ENCODE results near the gene CALML5. TPM values are rescaled to one million over a fixed set of nuclear protein-coding genes. Genes with fewer than 3 reads are reported as not detected.

Gene CALML5
- total RNA-seq, 1 donor from 2014 or later = not detected

- Mint-ChIP-seq H3K36me3 (ENCODE audit: low read depth, unreplicated experiment) (peaks cover 4% of the 10 kb centered on the region), H3K27me3 (ENCODE audit: unreplicated experiment) (peaks cover 12% of the 10 kb centered on the region), H3K4me1 (ENCODE audit: unreplicated experiment) (peaks cover 23% of the 10 kb centered on the region), H3K27ac (ENCODE audit: unreplicated experiment) (no peak overlapping the region), H3K4me3 (ENCODE audit: unreplicated experiment) (no peak overlapping the region), H3K9me3 (ENCODE audit: unreplicated experiment) (peaks cover 4% of the 10 kb centered on the region)
- DNase-seq (ENCODE audit: low spot score) = no peak
- no peak for TF ChIP-seq CTCF (IDR thresholded peaks at IDR 0.05; ENCODE audit: unreplicated experiment)
These were observed 42.7 kb upstream of the CALML5 start for GRCh38 chr10:5542100-5542499.

- H3K4me3 Mint-ChIP-seq (ENCODE audit: unreplicated experiment) = no peak overlapping the region
- TF ChIP-seq CTCF (IDR thresholded peaks at IDR 0.05; ENCODE audit: unreplicated experiment) = no peak
- H3K36me3 Mint-ChIP-seq (ENCODE audit: low read depth, unreplicated experiment) = peaks cover 4% of the 10 kb centered on the region
- H3K27me3 Mint-ChIP-seq (ENCODE audit: unreplicated experiment) = peaks cover 12% of the 10 kb centered on the region
- H3K4me1 Mint-ChIP-seq (ENCODE audit: unreplicated experiment) = peaks cover 22% of the 10 kb centered on the region
- peaks cover 4% of the 10 kb centered on the region for H3K9me3 Mint-ChIP-seq (ENCODE audit: unreplicated experiment)
- H3K27ac Mint-ChIP-seq (ENCODE audit: unreplicated experiment) = no peak overlapping the region
- DNase-seq (ENCODE audit: low spot score) = no peak
These were observed 41.5 kb upstream of the CALML5 start for GRCh38 chr10:5540891-5541290.

GRCh38 chr10:5540080-5540479 lies 40.7 kb upstream of the CALML5 start:
- Mint-ChIP-seq H3K9me3 (ENCODE audit: unreplicated experiment) (peaks cover 4% of the 10 kb centered on the region), H3K4me1 (ENCODE audit: unreplicated experiment) (peaks cover 22% of the 10 kb centered on the region)
- DNase-seq (ENCODE audit: low spot score) = no peak

GRCh38 chr10:5538892-5539651 lies 39.7 kb upstream of the CALML5 start:
- peak overlapping the region; percentile 45 for H3K4me3 Mint-ChIP-seq (ENCODE audit: unreplicated experiment)
- no peak for TF ChIP-seq CTCF (IDR thresholded peaks at IDR 0.05; ENCODE audit: unreplicated experiment)
- H3K27me3 Mint-ChIP-seq (ENCODE audit: unreplicated experiment) = peaks cover 10% of the 10 kb centered on the region
- peaks cover 4% of the 10 kb centered on the region for H3K9me3 Mint-ChIP-seq (ENCODE audit: unreplicated experiment)
- DNase-seq (ENCODE audit: low spot score) = no peak
- H3K36me3 Mint-ChIP-seq (ENCODE audit: low read depth, unreplicated experiment) = peaks cover 4% of the 10 kb centered on the region
- peaks cover 25% of the 10 kb centered on the region for H3K4me1 Mint-ChIP-seq (ENCODE audit: unreplicated experiment)
- peak overlapping the region; percentile 59 for H3K27ac Mint-ChIP-seq (ENCODE audit: unreplicated experiment)

More at GRCh38 chr10:5540080-5540479, 40.7 kb upstream of the CALML5 start:
- peaks cover 10% of the 10 kb centered on the region for H3K27me3 Mint-ChIP-seq (ENCODE audit: unreplicated experiment)
- TF ChIP-seq CTCF (IDR thresholded peaks at IDR 0.05; ENCODE audit: unreplicated experiment) = no peak
- no peak overlapping the region for H3K4me3 Mint-ChIP-seq (ENCODE audit: unreplicated experiment)
- peaks cover 4% of the 10 kb centered on the region for H3K36me3 Mint-ChIP-seq (ENCODE audit: low read depth, unreplicated experiment)
- no peak overlapping the region for H3K27ac Mint-ChIP-seq (ENCODE audit: unreplicated experiment)

- Mint-ChIP-seq H3K36me3 (ENCODE audit: low read depth, unreplicated experiment) (peaks cover 4% of the 10 kb centered on the region), H3K27ac (ENCODE audit: unreplicated experiment) (peak overlapping the region; percentile 49), H3K9me3 (ENCODE audit: unreplicated experiment) (peaks cover 4% of the 10 kb centered on the region), H3K4me1 (ENCODE audit: unreplicated experiment) (peaks cover 25% of the 10 kb centered on the region), H3K27me3 (ENCODE audit: unreplicated experiment) (peaks cover 13% of the 10 kb centered on the region), H3K4me3 (ENCODE audit: unreplicated experiment) (no peak overlapping the region)
- no peak for TF ChIP-seq CTCF (IDR thresholded peaks at IDR 0.05; ENCODE audit: unreplicated experiment)
- DNase-seq (ENCODE audit: low spot score) = no peak
These were observed 39.1 kb upstream of the CALML5 start for GRCh38 chr10:5538446-5538845.
